Gastrocnemius medialis (tissue), 4 donors: Measurements from ENCODE around the gene C2orf78.

Experiments
- CTCF ChIP-seq, 5 experiments: fragments of 450-650 bp in 3 of 5; fragments of 200-600 bp in 2 of 5; sonication (generic) in 2 of 5; IDR thresholded peaks in 4 of 5; conservative IDR thresholded peaks in 1 of 5; 1 replicate in 4 of 5; 2 replicates in 1 of 5; pipeline ENCODE4 v1.5.1; 2016 to 2019; ENCODE audit warnings: antibody characterized with exemption in 5 of 5, mild to moderate bottlenecking in 3 of 5, moderate library complexity in 3 of 5
- POLR2A ChIP-seq, 2 donors: fragments of 450-650 bp; IDR thresholded peaks; one replicate each; pipeline ENCODE4 v1.6.1; 2017; ENCODE audit warnings: antibody characterized with exemption in 2 of 2, mild to moderate bottlenecking in 2 of 2, moderate library complexity in 2 of 2

- no peak for TF ChIP-seq CTCF (IDR thresholded peaks at IDR 0.05 in 4 of 5, conservative IDR thresholded peaks at IDR 0.05 in 1 of 5)
- TF ChIP-seq POLR2A (IDR thresholded peaks at IDR 0.05): no peak
These were observed 21.4 kb upstream of the C2orf78 start for GRCh38 chr2:73762571-73762970.
